IPS-18a (cell line): Measurements from ENCODE around the gene STUM.

ENCODE experiments used
- H3K27ac ChIP-seq: one replicate; pipeline ENCODE4 v1.5.1; 2013; ENCODE audit warnings: low read length
- H3K27me3 ChIP-seq: one replicate; pipeline ENCODE4 v1.6.1; 2013; ENCODE audit warnings: mild to moderate bottlenecking, low read length; ENCODE audit not compliant: control insufficient read depth, insufficient read depth
- H3K36me3 ChIP-seq: one replicate; pipeline ENCODE4 v1.6.1; 2013; ENCODE audit warnings: low read depth, low read length; ENCODE audit not compliant: control insufficient read depth
- H3K4me1 ChIP-seq: one replicate; pipeline ENCODE4 v1.6.1; 2013; ENCODE audit warnings: low read depth, low read length; ENCODE audit not compliant: control insufficient read depth
- H3K4me3 ChIP-seq: one replicate; pipeline ENCODE4 v1.5.1; 2013; ENCODE audit warnings: low read length
- H3K9ac ChIP-seq: one replicate; pipeline ENCODE4 v1.6.1; 2013; ENCODE audit warnings: mild to moderate bottlenecking, low read length, moderate library complexity
- H3K9me3 ChIP-seq: one replicate; pipeline ENCODE4 v1.6.1; 2013; ENCODE audit warnings: low read depth, low read length; ENCODE audit not compliant: control insufficient read depth

STUM gene

DNA sequence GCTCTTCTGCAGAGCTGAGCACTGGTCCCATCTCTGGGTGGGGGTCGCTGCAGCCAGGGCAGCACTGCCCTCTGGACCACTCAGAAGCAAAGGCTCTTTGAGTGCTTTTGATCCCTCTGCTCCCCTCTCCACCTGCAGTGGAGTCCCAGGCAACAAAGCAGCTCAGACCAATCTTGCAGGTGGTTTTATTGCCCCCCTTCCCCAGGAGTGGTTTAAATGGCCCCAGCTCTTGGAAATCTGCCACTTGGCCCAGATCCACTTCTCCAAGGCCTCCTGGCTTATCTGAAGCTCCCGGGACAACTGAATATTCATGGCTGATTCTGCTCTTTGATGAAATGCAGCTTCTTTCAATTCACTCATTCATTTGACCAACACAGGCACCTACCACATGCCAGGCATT, 2.7 kb downstream of the STUM start:
- Histone ChIP-seq H3K4me3 (no peak overlapping the region), H3K9me3 (no peaks in the 10 kb centered on the region), H3K36me3 (no peaks in the 10 kb centered on the region), H3K27ac (no peak overlapping the region), H3K9ac (no peak overlapping the region), H3K4me1 (peaks cover 9% of the 10 kb centered on the region), H3K27me3 (peaks cover 49% of the 10 kb centered on the region)

DNA sequence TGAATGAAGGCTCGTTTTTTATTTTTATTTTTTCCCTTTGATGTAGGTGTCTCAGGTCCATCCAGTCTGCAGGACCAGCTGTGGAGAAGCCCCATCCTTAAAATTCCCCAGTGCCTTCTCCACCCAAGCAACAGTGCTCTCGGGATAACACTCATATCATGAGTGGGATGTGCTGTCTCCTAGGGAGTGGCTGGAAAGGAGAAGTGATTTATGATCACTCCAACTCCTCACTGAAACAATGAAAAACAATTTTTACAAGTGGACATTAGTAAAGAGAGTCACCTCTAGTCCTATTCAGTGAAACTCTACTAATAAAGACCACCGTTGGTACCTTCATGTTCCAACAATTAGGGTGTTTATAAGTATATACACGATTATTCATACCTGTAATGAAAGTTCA, 3.5 kb downstream of the STUM start:
- Histone ChIP-seq H3K9me3 (no peaks in the 10 kb centered on the region), H3K9ac (no peak overlapping the region), H3K4me3 (no peak overlapping the region), H3K27ac (no peak overlapping the region), H3K36me3 (no peaks in the 10 kb centered on the region), H3K27me3 (peaks cover 41% of the 10 kb centered on the region), H3K4me1 (peaks cover 9% of the 10 kb centered on the region)

DNA sequence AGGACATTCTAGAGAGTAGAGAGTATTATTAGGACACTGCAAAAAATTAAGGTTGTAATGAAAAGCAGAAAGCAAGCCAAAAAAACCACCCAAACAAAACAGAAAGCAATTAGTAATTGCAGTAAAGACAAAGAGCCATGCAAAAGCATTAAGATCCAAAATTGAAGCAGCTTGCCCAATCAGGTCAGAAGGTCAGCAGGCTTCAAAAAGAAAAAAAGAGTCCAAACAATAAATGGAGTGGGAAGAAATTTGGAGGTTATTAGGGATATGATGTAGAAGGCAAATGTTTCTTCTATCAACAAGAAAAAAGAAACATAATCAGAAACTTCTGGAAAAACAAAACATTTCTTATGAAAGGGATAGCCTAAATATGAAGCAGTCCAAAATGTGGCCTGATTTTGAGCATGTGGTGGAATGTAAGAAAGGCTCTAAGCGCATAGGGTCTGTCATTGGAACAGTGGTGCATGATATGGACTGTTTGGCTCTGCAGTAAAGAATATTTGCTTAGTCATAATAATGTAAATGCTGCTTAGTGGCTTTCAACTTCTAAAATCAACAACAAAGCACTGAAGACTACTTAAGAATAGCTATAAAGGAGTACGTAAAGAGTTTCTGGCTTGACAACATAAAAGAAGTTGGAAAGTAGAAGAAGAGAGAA, 4.8 kb downstream of the STUM start:
- Histone ChIP-seq H3K4me1 (peaks cover 9% of the 10 kb centered on the region), H3K9ac (no peak overlapping the region), H3K4me3 (no peak overlapping the region), H3K9me3 (no peaks in the 10 kb centered on the region), H3K27ac (no peak overlapping the region), H3K36me3 (no peaks in the 10 kb centered on the region), H3K27me3 (peaks cover 33% of the 10 kb centered on the region)

DNA sequence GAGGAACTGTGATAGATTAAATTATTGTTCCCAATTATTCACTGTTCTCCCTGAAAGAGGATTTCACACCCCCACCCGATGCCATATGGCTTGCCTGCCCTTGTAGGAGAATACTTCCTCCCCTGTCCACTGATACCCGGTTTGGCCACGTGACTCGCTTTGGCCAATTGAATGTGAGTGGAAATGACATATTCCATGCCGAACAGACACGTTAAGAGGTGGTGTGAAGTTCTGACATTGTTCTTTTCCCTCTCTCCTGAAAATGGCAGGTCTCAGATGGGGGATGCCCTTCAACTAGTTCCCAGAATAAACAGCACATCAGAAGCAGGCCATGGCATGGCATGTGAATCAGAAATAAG, 5.3 kb downstream of the STUM start:
- peaks cover 28% of the 10 kb centered on the region for H3K27me3 ChIP-seq

DNA sequence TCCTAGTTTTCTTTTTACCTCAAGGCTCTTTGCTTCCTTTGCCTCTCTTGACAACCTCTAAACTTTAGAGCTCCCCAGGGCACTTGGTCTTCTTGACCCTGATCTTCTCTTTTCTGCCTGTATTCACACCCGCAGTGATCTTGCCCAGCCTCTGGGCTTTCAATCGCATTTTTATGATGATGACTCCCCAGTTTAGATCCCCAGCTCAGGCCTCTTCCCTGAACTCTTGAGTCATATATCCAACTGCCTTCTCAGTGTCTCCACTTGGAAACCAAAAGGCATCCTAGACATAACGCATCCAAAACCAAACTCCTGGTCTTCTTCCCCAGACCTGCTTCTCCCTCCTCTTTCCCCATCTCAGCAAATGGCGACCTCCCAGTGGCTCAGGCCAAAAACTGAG, 6.5 kb downstream of the STUM start:
- Histone ChIP-seq H3K9ac (no peak overlapping the region), H3K36me3 (no peaks in the 10 kb centered on the region), H3K9me3 (no peaks in the 10 kb centered on the region), H3K4me3 (no peak overlapping the region), H3K27me3 (peaks cover 16% of the 10 kb centered on the region), H3K27ac (no peak overlapping the region), H3K4me1 (peaks cover 2% of the 10 kb centered on the region)

More for the DNA sequence above, 5.3 kb downstream of the STUM start:
- H3K36me3 ChIP-seq: no peaks in the 10 kb centered on the region
- no peak overlapping the region for H3K4me3 ChIP-seq
- H3K9ac ChIP-seq: no peak overlapping the region
- H3K27ac ChIP-seq: no peak overlapping the region
- peaks cover 9% of the 10 kb centered on the region for H3K4me1 ChIP-seq
- no peaks in the 10 kb centered on the region for H3K9me3 ChIP-seq

DNA sequence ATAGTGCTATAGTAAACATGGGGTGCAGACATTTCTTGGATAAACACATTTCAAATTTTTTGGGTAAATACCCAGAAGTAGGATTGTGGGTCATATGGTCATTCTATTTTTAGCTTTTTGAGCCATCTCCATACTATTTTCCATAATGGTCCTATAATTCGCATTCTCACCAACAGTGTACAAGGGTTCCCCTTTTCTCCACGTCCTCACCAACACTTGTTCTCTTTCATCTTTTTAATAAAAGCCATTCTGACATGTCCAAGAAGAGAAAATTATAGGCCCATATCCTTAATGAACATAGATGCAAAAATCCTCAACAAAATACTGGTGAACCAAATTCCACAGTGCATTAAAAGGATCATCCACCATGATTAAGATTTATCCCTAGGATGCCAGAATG, 8.9 kb downstream of the STUM start:
- Histone ChIP-seq H3K27me3 (no peaks in the 10 kb centered on the region), H3K27ac (no peak overlapping the region), H3K36me3 (no peaks in the 10 kb centered on the region), H3K9ac (no peak overlapping the region), H3K4me3 (no peak overlapping the region), H3K9me3 (no peaks in the 10 kb centered on the region), H3K4me1 (no peaks in the 10 kb centered on the region)

DNA sequence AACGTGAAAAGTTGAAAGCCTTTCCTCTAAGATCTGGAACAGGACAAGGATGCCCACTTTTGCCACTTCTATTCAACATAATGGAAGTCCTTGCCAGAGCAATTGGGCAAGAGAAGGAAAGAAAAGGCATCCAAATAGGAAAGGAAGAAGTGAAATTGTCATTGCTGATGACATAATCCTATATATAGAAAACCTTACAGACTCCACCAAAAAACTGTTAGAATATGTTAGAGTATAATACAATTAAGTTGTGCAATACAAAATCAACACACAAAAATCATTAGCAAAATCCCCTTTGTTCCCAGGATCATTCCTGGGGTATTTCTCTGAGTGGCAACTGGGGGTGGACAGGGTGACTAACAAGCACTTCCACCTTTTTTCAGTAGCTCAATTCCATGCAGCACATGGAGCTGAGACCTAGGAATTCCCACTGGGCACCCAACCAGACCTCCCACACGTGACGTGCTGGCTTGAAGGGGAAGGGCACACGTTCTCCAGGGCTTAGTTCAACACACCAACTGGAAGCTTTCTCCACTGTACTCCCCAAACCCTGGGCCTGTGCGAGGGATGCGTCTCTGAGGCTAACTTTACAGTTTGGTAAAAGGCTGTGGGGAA, 9.6 kb downstream of the STUM start:
- Histone ChIP-seq H3K4me1 (no peaks in the 10 kb centered on the region), H3K27ac (no peak overlapping the region), H3K9ac (no peak overlapping the region), H3K36me3 (no peaks in the 10 kb centered on the region), H3K4me3 (no peak overlapping the region), H3K27me3 (no peaks in the 10 kb centered on the region), H3K9me3 (no peaks in the 10 kb centered on the region)

DNA sequence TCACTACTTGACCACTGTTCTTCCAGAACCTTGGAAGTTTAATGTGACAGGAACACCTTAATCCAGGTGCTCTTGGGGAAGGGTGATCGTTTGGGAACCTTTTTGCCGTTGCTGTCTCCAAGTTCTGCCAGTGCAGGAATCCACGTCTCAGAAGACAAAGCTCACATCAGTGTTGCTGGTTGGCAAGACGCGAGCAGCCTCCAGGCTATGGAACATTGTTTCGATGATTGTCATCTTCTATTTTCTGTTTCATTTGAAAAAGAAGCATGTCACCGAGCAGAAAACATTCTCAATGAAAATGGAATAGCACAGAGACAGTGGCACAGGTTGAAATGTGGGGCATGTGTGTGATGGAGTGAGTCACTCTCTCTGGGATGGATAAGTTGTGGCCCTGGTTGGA, 11.7 kb downstream of the STUM start:
- H3K9me3 ChIP-seq: no peaks in the 10 kb centered on the region
- H3K9ac ChIP-seq: no peak overlapping the region
- H3K27me3 ChIP-seq: no peaks in the 10 kb centered on the region
- H3K27ac ChIP-seq: no peak overlapping the region
- H3K4me1 ChIP-seq: no peaks in the 10 kb centered on the region
- H3K4me3 ChIP-seq: no peak overlapping the region
- H3K36me3 ChIP-seq: no peaks in the 10 kb centered on the region

DNA sequence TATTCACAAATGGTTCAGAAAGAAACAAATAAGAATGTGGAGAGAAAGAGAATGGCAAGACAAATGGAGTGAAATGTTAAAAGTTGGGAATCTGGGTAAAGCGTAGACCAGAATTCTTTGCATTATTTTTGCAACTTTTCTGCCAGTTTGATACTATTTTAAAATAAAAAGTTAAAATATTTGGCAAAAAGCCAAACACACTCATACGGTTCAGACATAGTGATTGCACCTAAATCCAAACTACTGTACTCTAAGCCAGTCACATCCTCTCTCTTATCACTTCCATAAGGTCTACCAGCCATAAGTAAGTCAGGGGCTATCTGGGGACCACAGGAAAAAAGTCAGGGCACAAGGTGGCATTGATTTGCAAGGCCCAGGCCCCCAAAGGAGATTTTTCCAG, 14.4 kb downstream of the STUM start:
- Histone ChIP-seq H3K27me3 (no peaks in the 10 kb centered on the region), H3K36me3 (no peaks in the 10 kb centered on the region), H3K9me3 (no peaks in the 10 kb centered on the region), H3K9ac (no peak overlapping the region), H3K4me3 (no peak overlapping the region), H3K4me1 (no peaks in the 10 kb centered on the region), H3K27ac (no peak overlapping the region)

DNA sequence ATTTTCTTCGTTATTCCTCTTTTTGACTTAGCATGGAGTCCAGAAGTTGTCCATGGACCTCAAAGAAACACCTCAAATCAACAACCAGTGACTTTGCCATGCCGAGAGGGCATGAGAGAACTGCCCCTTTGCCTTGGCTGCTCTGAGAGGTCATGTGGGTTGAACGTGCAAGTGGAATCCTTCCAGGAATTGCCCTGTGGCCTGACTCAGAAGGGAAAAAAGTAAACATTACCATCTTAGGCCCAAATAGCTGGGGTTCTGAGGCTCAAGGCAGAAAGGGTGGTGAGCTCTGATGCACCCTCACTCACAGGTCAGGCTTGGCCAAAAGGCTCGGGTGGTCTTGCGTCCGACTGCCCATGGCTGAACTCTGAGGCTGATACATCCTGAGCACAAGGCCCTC, 15.1 kb downstream of the STUM start:
- H3K36me3 ChIP-seq: no peaks in the 10 kb centered on the region
- H3K27ac ChIP-seq: no peak overlapping the region
- no peaks in the 10 kb centered on the region for H3K27me3 ChIP-seq
- no peaks in the 10 kb centered on the region for H3K9me3 ChIP-seq
- no peaks in the 10 kb centered on the region for H3K4me1 ChIP-seq
- H3K4me3 ChIP-seq: no peak overlapping the region
- H3K9ac ChIP-seq: no peak overlapping the region

DNA sequence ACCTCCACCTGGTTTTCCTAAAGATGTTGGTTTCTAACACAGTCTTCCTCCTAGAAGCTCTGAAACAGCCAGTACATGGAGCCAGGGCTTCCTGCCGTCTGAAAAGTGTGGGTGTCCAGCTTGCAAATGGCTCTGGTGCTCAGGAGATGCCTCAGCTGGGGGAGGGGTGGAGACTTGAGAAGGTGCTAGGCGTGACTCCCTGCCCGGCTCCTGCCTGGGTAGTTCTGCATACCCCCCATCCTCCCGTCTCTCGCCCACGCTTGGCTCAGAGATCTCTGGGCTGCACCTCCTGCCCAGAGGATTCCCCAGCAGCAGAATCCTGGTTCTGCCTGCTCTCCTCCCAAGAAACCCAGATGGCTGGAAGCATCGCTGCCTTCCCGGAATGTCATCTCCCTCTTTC, 16.9 kb downstream of the STUM start:
- Histone ChIP-seq H3K4me1 (peaks cover 5% of the 10 kb centered on the region), H3K36me3 (no peaks in the 10 kb centered on the region), H3K27me3 (no peaks in the 10 kb centered on the region), H3K4me3 (no peak overlapping the region), H3K27ac (no peak overlapping the region), H3K9ac (no peak overlapping the region), H3K9me3 (no peaks in the 10 kb centered on the region)

DNA sequence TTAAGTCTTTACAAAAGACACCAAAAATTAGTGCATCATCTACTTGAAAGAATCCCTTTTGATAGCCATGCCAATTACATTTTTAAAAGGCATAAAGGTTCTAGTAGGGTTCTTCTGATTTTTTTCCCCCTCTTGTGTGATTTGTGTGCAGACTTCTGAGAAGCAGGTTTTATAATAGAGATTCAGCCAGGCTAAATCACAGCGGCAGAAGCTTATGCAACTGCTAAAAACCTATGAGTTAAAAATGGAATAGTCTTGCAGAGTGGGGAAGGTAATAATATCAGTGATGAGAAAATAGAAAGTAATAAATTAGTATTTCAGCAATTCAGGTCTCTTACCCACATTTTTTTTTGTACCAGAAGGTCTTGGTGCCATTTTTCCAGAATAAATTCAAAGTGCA, 17.7 kb downstream of the STUM start:
- no peak overlapping the region for H3K27ac ChIP-seq
- H3K27me3 ChIP-seq: no peaks in the 10 kb centered on the region
- H3K9ac ChIP-seq: no peak overlapping the region
- H3K4me1 ChIP-seq: peaks cover 5% of the 10 kb centered on the region
- H3K4me3 ChIP-seq: no peak overlapping the region
- no peaks in the 10 kb centered on the region for H3K36me3 ChIP-seq
- no peaks in the 10 kb centered on the region for H3K9me3 ChIP-seq
